HG02852 (cell line): ENCODE results near the gene FARP1.

Source experiments
- ATAC-seq: cut with Tn5 transposase; IDR thresholded peaks from one replicate; pipeline ENCODE4 v1.9.1; 2021; ENCODE audit warnings: mild to moderate bottlenecking, moderate library complexity; ENCODE audit not compliant: unreplicated experiment

FARP1 gene

GRCh38 chr13:98173431-98174152 is 30.7 kb downstream of the FARP1 start:
- no peak for ATAC-seq

DNA sequence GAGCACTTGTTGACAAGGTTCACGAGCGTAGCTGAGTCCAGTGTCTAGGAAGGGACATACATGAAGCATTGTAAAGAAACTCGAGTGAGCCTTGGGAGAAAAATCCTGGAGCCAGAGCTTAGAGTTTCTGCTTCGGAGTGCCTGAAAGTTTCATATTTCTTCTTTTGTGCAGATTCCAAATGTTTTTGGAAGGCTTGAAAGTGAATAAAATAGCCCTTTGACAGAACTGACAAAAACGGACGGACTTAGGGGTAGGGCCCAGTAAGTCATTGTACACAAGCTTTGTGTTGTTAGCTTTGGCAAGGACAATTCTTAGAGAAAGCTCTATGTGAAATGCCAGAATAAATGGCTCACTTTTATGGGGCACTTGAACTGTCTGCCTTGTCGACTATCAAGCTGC is 31.4 kb downstream of the FARP1 start:
- ATAC-seq, result no peak

GRCh38 chr13:98175043-98175442 is 32.1 kb downstream of the FARP1 start:
- no peak for ATAC-seq

DNA sequence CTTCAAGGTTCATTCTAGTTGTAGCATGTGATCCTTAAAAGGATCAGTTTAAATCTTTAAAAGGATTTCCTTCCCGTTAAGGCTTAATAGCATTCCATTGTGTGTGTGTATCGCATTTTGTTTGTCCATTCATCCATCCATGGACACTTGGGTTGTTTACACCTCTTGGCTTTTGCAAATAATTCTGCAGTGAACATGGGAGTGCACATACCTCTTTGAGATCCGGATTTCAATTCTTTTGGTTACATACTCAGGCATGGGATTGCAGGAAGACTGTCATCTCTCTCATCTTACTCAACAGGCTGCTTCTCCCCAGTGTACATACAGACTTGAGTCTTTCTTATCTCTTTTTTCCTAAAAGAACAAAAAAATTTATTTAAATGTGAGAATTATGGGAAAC is 32.9 kb downstream of the FARP1 start:
- no peak for ATAC-seq

DNA sequence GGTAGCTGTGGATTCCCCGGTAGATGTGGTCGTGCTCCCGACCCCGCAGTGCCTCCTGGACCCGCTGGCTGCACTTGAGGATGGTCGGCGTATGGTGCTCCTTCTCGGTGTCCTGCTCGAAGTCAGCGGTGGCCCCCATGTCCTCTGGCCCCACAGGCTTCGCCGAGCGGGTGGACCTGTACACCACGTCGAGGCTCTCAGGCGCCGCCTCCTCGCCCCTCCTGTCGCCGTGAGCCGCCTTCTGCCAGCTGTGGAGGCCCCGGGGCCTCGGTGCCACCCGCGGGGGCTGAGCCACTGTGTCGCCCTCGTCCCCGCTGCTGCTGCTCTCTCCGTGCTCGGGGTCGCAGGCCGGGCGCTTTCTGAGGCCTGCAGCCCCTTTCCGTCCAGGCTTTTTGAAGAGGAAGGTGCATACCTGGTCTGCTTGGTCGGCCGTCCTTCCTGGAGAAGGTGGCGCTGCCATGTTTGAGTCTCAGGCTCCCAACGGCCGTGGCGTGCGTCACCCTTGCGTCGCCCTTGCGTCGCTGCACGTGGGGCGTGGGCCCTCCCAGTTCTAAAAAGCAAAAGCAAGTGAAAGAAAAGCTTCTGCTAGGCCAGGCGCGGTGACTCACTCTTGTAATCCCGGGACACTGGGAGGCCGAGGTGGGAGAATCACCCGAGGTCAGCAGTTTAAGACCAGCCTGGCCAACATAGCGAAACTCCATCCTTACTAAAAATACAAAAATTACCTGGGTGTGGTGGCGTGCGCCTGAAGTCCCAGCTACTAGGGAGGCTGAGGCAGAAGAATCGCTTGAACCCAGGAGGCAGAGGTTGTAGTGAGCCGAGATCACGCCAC is 34.1 kb downstream of the FARP1 start, which contains the start of gene RNF113B:
Gene RNF113B, minus strand, starts transcription at position 493 of the 832 bp plus-strand sequence. Its CDS starts 33 bp downstream, at position 460.
- no peak for ATAC-seq

GRCh38 chr13:98180092-98180491 is 37.2 kb downstream of the FARP1 start:
- ATAC-seq, result no peak

GRCh38 chr13:98181111-98181815 is 38.4 kb downstream of the FARP1 start:
- no peak for ATAC-seq

DNA sequence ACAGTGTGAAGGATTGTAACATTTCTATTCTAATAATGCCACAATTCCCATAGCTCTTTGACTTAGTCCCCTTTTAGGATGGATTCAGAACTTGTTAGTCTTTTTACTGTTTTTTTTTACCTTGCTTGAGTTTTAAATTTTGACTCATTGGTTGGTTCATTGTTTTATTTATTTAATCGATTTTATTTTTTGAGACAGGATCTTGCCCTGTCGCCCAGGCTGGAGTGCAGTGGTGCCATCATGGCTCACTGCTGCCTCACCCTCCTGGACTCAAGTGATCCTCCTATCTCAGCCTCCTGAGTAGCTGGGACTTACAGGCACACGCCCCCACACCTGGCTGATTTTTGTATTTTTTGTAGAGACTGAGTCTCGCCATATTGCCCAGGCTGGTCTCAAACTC is 39.3 kb downstream of the FARP1 start:
- no peak for ATAC-seq

DNA sequence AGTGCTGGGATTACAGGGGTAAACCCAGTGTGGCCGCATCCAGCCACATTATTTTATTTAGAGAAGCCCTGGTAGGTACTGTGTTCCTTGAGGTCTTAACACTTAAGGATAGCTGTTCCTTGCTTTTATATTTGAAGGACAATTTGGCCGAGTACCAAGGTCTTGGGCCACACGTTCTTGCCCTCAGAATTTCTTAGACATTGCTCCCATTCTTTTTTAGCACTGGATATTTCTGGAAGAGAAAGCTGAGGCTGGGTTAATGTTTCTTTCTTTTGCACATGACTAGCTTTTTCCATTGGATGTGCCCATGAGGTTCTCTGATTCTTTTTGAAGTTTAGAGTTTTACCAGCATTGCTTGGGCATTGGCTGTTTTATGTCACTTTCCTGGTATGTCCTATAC is 39.7 kb downstream of the FARP1 start:
- ATAC-seq, result no peak

- no peak for ATAC-seq
Observed at GRCh38 chr13:98184792-98185191, 41.9 kb downstream of the FARP1 start.

DNA sequence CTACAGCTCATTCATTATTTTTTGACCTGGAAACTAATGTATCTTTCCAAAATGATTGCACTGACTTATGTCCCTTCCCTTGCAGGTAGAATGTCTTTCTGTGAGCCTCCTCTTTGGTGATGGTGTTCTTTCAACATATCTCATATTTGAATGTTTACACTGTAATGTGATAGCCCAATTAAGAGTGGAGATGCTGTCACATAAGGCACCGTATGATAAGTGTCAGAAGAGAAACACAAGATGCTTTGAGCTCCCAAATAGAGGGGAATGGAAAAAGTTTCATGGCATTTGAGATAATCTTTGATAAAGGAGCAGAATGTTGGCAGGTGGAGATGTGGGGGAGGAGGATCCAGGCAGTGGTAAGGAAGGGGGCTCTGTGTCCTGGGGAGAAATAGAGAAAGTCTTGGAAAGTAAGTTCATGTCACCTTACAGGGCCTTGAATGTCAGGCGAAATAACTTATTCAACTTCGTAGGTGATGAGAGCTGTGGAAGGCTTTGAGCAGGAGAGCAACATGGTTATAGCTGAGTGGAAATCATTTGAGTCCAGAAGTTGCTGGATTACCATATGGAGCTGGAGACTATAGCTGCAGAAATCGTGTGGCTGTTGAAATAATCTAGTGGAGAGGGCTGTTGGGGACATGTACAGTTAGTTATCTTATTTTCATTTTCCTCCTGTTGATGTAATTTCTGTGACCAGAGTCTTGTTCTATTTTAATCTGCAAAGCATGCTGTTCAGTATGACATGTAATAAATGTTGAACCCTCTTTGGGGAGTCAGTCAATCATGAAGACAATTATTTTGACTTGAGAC is 44.5 kb downstream of the FARP1 start:
- no peak for ATAC-seq

GRCh38 chr13:98187965-98188261 is 45.0 kb downstream of the FARP1 start:
- no peak for ATAC-seq

GRCh38 chr13:98188544-98189166 is 45.8 kb downstream of the FARP1 start:
- ATAC-seq, result no peak

- no peak for ATAC-seq
Observed at GRCh38 chr13:98189841-98190505, 47.1 kb downstream of the FARP1 start.

DNA sequence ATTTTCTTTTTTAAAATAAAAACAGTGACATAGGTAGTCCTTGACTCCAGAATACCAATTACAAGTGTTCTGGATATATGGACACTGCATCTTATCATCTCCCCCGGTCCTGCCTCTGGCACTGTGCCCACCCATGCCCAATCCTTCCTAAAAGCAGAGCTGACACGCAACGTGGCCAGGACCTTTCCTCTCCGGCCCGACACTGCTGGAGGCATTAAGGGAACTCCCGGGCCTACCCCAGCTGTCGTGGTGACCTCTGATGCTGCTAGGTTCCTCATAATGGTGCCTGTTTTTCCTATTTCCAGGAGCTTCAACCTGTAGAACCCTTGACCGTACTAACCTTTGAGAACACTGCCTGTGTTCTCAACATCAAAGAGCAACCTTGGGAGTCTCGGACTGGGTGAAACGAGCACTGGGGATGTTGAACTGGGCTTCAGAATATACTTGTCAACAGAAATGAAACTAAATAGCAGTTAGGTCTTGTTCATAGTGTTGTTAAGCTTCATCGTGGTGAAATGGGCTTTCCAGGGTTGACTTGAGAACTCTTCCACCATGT is 48.1 kb downstream of the FARP1 start:
- ATAC-seq, result no peak

DNA sequence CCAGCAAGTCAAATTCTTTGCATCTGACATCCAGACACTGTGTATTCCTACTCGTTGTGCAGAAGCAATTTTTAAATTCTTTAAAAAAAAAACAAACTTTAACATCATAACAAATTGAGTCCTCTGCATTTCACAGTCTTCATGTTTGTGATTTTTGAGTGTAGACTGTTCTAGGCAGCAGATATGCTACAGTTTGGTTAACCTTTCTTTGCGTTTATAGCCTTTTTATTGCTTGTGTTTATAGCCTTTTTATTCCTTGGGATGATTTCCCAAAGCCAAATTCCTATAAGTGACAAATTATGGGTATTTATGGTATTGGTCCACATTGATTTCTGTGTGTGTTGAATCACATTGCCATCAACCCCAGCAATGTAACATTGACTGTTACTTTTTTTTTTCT is 49.1 kb downstream of the FARP1 start:
- ATAC-seq, result no peak

GRCh38 chr13:98195054-98195791 is 52.3 kb downstream of the FARP1 start:
- no peak for ATAC-seq

GRCh38 chr13:98198683-98199082 is 55.8 kb downstream of the FARP1 start:
- ATAC-seq, result no peak

- no peak for ATAC-seq
Observed at GRCh38 chr13:98199480-98199879, 56.6 kb downstream of the FARP1 start.
